NCI-H446 treated with DMSO at 0.1 percent for 48 hours (cell line): ENCODE measurements around the gene PDCD4.
A peak's percentile ranks its signal among the peaks of the same experiment; 100 is the strongest.
"Not testable (repeated sequence)": the region's sequence is repeated elsewhere in the genome, so short reads cannot be mapped to it uniquely, and the experiment has no call there.

Experiments
- DNase-seq: peaks from one replicate; lab custom pipeline; 2025; lab: John Stamatoyannopoulos, UW

Gene PDCD4

GRCh38 chr10:110881905-110882304 lies 10.2 kb downstream of the PDCD4 start:
- DNase-seq: no peak

GRCh38 chr10:110883924-110884323 lies 12.2 kb downstream of the PDCD4 start:
- no peak for DNase-seq

GRCh38 chr10:110885932-110886674 lies 14.4 kb downstream of the PDCD4 start:
- DNase-seq: peak; percentile 12

- DNase-seq: no peak
Observed at GRCh38 chr10:110887560-110887959, 15.8 kb downstream of the PDCD4 start.

- DNase-seq: no peak
Observed at GRCh38 chr10:110892602-110893288, 21.0 kb downstream of the PDCD4 start.

- DNase-seq: peak; percentile 39
Observed at GRCh38 chr10:110893559-110894179, 21.9 kb downstream of the PDCD4 start.

- DNase-seq: no peak
Observed at GRCh38 chr10:110897184-110897583, 25.5 kb downstream of the PDCD4 start.

GRCh38 chr10:110898391-110898790 lies 26.7 kb downstream of the PDCD4 start:
- no peak for DNase-seq

GRCh38 chr10:110900983-110901382 lies 29.3 kb downstream of the PDCD4 start:
- DNase-seq: no peak

- no peak for DNase-seq
Observed at GRCh38 chr10:110901954-110902819, 30.5 kb downstream of the PDCD4 start.

- DNase-seq: no peak
Observed at GRCh38 chr10:110903280-110904278, 31.9 kb downstream of the PDCD4 start.

GRCh38 chr10:110910138-110910537 lies 38.4 kb downstream of the PDCD4 start:
- peak; percentile 2 for DNase-seq

- DNase-seq: no peak
Observed at GRCh38 chr10:110912374-110912773, 40.6 kb downstream of the PDCD4 start.

- no peak for DNase-seq
Observed at GRCh38 chr10:110914431-110914830, 42.7 kb downstream of the PDCD4 start.

GRCh38 chr10:110915035-110915434 lies 43.3 kb downstream of the PDCD4 start:
- DNase-seq: no peak

GRCh38 chr10:110915600-110915999 lies 43.9 kb downstream of the PDCD4 start:
- DNase-seq: not testable (repeated sequence)

GRCh38 chr10:110916554-110917346 lies 45.0 kb downstream of the PDCD4 start:
- DNase-seq: peak; percentile 8

GRCh38 chr10:110918269-110918642 lies 46.5 kb downstream of the PDCD4 start:
- DNase-seq: peak; percentile 74

- peak; percentile 98 for DNase-seq
Observed at GRCh38 chr10:110918643-110919348, 47.1 kb downstream of the PDCD4 start, which contains the start of gene BBIP1. Gene BBIP1 (minus strand): TSS chr10:110919180. CDS start chr10:110918157, 1,023 bp downstream.
